Ectodermal cell (in vitro differentiated cells): ENCODE results near the gene CARD11. TPM values are rescaled to one million over a fixed set of nuclear protein-coding genes. Genes with fewer than 3 reads are reported as not detected.

Experiments
- H3K27ac ChIP-seq: 2 replicates; pipeline ENCODE4 v1.7.0; 2013; ENCODE audit warnings: mild to moderate bottlenecking, low read depth, low read length; ENCODE audit not compliant: insufficient read depth, poor library complexity, severe bottlenecking
- H3K27me3 ChIP-seq: 2 replicates; pipeline ENCODE4 v1.7.0; 2013; ENCODE audit warnings: mild to moderate bottlenecking, low read length; ENCODE audit not compliant: insufficient read depth, control insufficient read depth, poor library complexity, severe bottlenecking
- H3K36me3 ChIP-seq: one replicate; pipeline ENCODE4 v1.7.0; 2013; ENCODE audit warnings: low read length; ENCODE audit not compliant: control insufficient read depth, insufficient read depth
- H3K4me1 ChIP-seq: one replicate; pipeline ENCODE4 v1.7.0; 2013; ENCODE audit warnings: low read length; ENCODE audit not compliant: control insufficient read depth, insufficient read depth
- H3K4me3 ChIP-seq: 2 replicates; pipeline ENCODE4 v1.7.0; 2013; ENCODE audit warnings: low read depth, low read length, control low read depth; ENCODE audit not compliant: insufficient read depth
- H3K9me3 ChIP-seq: 2 replicates; pipeline ENCODE4 v1.7.0; 2013; ENCODE audit warnings: mild to moderate bottlenecking, low read length, moderate library complexity; ENCODE audit not compliant: control insufficient read depth
- WGBS, 2 experiments: methylation state at CpG; one replicate each; pipeline ENCODE4 v1.1.7; 2013; ENCODE audit warnings: missing lambda C conversion rate in 2 of 2; 5-methylcytosine and 5-hydroxymethylcytosine counted together
- polyA plus RNA-seq, 4 experiments: library from polyadenylated mRNA; stranded (reverse); fragments of 50-300 nt; gene quantifications; one replicate each; pipeline ENCODE4 v1.2.3, GENCODE V29; 2013

CARD11 gene
- polyA plus RNA-seq (2013, experiment 1 of 4), result 1.6 TPM
- polyA plus RNA-seq (2013, experiment 2 of 4), result 1.1 TPM
- polyA plus RNA-seq (2013, experiment 3 of 4), result 0.80 TPM
- polyA plus RNA-seq (2013, experiment 4 of 4), result 0.97 TPM

DNA sequence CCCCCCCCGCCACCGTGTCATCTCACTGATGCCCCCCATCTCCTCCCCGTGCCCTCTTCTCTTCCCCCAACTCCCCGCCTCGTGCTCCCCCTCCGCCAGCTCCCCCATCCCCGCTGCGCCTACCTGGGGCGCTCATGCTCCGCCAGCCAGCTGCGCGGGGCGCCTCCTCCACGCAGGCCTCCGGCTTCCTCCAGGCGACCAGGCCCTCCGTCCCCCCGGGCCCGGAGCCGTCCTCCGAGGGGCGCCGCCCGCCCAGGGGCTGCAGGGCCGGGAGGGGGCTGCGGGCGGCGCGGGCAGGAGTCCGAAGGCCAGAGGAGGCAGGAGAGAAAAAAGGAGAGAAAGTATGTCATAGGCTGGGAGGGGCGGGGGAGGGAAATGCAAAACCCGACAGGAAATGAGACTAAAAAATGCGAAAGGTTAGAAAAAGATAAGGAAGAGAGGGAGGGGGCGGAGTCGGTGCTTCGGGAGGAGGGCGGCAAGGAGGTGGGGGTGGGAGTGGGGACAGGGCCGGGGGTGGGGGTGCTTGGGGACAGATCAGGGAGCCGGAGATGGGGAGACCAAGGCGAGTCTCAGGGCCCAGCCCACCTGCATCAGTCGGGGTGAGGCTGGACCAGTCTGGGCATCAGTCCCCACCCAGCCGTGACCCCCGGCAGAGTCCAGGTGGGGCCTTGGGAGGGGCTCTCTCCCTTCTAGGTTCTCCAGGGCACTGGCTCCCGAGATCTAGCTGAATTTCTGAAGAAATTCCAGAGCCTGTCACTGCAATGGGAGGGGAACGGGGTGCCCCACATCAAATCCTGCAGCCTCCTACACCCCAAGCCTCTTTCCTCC is at the start of gene CARD11:
Gene CARD11, minus strand, starts transcription at position 324 of the 828 bp plus-strand sequence. CDS start 85,361 bp downstream, outside the sequence.
- Histone ChIP-seq H3K36me3 (no peaks in the 10 kb centered on the region), H3K4me1 (no peaks in the 10 kb centered on the region), H3K27me3 (peaks cover 7% of the 10 kb centered on the region), H3K27ac (no peak within 1 kb of the TSS), H3K4me3 (no peak within 1 kb of the TSS), H3K9me3 (no peaks in the 10 kb centered on the region)
- WGBS, 2 experiments, result 10 to 12% methylated on average over 40 to 43 of the region's 45 CpGs

DNA sequence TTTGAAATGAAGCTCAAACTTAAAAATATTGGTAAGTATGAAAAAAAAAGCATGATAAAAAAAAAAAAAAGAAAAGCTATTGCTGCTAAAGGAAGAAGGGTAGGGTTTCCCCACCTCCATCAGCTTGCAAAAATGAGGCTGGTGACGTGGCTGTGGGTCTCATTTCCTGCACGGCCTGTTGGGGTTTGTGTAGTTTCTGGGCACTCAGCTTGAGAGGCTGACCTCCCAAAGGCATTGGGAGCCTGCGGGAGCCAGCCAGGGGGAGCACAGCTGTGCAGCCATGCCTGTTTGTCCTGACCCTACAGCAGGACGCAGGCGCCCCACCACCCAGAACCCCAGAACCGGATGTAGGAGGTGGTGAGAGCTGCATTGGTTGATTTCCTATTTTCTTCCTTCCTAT is 48.8 kb upstream of the CARD11 start:
- no peaks in the 10 kb centered on the region for H3K4me1 ChIP-seq
- no peak overlapping the region for H3K27ac ChIP-seq
- no peaks in the 10 kb centered on the region for H3K36me3 ChIP-seq
- H3K27me3 ChIP-seq, result no peaks in the 10 kb centered on the region
- no peaks in the 10 kb centered on the region for H3K9me3 ChIP-seq
- WGBS, 2 experiments, result 93 to 94% methylated on average over 5 to 6 of the region's 6 CpGs
- H3K4me3 ChIP-seq, result no peak overlapping the region

DNA sequence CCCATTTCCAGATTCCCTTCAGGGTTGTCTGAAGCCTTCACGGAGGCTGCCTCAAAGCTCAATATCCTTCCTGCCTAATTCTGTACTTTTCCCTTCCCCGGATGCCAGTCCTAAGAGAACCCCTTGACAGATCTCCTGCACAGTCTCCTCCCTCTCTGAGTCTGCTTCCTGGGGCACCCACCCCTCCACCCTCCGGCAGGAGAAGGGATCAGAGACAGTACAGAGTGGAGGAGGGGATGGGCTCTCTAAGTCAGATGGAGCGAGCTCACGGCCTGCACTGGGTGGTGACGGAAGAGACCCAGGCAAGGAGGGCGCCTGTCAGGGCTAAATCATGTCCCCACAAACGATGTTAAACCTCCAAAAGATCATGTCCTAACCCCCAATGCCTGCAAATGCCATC is 48.0 kb upstream of the CARD11 start:
- no peaks in the 10 kb centered on the region for H3K27me3 ChIP-seq
- no peak overlapping the region for H3K27ac ChIP-seq
- no peaks in the 10 kb centered on the region for H3K9me3 ChIP-seq
- WGBS, 2 experiments, result 89 to 92% methylated on average over 8 of the region's 8 CpGs
- H3K36me3 ChIP-seq, result no peaks in the 10 kb centered on the region
- H3K4me1 ChIP-seq, result no peaks in the 10 kb centered on the region
- no peak overlapping the region for H3K4me3 ChIP-seq

DNA sequence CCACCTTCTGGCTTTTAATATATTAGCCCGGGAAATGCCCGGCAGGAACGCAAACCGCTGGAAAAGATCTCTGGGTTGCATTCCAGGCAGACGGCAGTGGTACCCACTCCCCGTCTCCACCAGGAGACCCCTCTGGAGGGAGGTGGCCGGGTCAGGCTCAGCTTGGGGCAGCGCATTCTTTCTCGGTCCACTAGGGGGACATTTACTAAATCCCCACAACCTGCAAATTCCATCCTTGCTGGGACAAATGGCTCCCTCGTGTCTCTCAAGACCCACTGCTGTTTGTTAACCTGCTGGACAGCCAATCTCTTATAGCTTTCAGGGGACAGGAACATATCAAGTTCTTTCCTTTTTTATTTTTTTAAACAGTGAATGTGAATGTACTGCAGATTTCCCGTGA is 45.8 kb upstream of the CARD11 start:
- no peaks in the 10 kb centered on the region for H3K36me3 ChIP-seq
- H3K4me1 ChIP-seq, result no peaks in the 10 kb centered on the region
- H3K4me3 ChIP-seq, result no peak overlapping the region
- H3K27ac ChIP-seq, result no peak overlapping the region
- no peaks in the 10 kb centered on the region for H3K9me3 ChIP-seq
- WGBS, 2 experiments, result 45 to 51% methylated on average over 11 of the region's 11 CpGs
- H3K27me3 ChIP-seq, result no peaks in the 10 kb centered on the region

DNA sequence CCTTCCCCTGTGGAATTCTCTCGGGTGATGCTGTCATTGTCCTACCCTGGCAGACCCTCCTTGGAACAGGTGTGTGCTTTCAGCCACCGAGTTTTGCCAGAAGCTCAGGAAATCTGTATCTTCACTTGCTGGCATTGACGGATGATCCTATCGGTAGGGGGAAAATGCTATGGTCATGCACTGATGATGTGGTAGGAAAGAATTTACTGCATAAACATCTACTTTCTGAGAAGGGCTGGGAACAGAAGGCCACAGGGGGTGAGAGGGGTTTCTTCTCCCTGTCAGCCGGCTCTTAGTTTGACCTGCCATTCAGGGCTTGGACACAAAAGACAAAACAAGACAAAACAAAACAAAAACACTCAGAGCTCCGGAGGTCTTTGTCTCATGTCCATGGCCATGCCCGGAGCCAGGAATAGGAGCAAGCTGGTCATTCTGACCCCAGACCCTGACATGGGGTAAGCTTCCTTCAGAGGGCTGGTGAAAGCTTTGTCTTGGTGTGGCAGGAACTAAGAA is 43.6 kb upstream of the CARD11 start:
- Histone ChIP-seq H3K36me3 (no peaks in the 10 kb centered on the region), H3K9me3 (no peaks in the 10 kb centered on the region), H3K4me3 (no peak overlapping the region), H3K27me3 (no peaks in the 10 kb centered on the region), H3K27ac (no peak overlapping the region), H3K4me1 (no peaks in the 10 kb centered on the region)
- 47 to 58% methylated on average over 7 of the region's 7 CpGs for WGBS, 2 experiments

DNA sequence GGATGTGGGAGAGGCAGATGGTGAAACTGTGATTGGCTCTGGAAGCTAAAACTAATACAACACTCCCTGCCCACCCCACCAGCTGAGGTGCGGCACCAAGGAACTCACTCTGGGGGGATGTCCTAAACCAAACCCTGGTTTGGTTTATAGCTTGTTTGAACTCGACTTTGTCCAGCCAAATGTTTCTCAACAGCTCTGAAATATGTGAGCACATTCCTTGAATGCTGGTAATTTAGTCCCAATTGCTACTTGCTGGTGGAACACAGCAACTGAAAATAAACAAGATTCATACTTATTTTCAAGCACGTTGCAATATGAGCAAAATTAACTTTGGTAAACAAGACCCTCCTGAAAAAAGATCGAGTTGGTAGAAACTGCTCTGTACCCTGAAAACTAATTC is 39.7 kb upstream of the CARD11 start:
- H3K27ac ChIP-seq, result no peak overlapping the region
- no peaks in the 10 kb centered on the region for H3K36me3 ChIP-seq
- no peaks in the 10 kb centered on the region for H3K9me3 ChIP-seq
- H3K4me3 ChIP-seq, result no peak overlapping the region
- no peaks in the 10 kb centered on the region for H3K4me1 ChIP-seq
- H3K27me3 ChIP-seq, result no peaks in the 10 kb centered on the region
- WGBS, 2 experiments, result 95 to 96% methylated on average over 4 of the region's 4 CpGs

DNA sequence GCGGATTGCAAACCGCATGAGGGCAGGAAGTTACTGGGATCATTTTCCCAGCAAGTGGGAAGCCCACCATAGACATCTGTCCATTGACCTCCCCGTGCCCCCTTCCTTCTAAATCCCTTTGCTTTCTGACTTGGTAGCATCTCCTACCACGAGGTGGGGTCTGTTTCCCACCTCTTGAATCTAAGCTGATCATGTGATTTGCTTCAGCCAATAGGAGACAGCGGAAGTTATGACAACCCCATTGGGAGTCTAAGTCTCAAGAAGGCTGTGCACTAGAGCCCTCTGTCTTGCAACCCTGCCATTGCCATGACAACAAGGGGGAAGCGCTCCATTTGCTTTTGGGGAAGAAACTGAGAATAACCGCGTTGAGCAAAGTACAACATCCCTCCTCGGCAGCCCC is 39.2 kb upstream of the CARD11 start:
- 90 to 96% methylated on average over 9 of the region's 9 CpGs for WGBS, 2 experiments
- no peaks in the 10 kb centered on the region for H3K27me3 ChIP-seq
- H3K27ac ChIP-seq, result no peak overlapping the region
- no peak overlapping the region for H3K4me3 ChIP-seq
- no peaks in the 10 kb centered on the region for H3K9me3 ChIP-seq
- H3K4me1 ChIP-seq, result no peaks in the 10 kb centered on the region
- H3K36me3 ChIP-seq, result no peaks in the 10 kb centered on the region

DNA sequence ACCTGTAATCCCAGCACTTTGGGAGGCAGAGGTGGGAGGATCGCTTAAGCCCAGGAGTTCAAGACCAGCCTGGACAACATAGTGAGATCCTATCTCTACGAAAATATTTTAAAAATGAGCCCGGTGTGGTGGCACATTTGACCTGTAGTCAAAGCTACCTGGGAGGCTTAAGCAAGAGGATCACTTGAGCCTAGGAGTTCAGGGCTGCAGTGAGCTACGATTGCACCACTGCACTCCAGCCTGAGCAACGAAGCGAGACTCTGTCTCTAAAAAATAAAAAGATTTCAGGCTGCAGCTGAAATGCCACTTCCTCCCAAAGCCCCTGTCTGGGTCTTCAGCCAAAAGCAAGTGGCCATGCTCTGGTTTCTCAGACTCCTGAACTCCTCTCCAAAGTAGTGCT is 38.7 kb upstream of the CARD11 start:
- Histone ChIP-seq H3K27me3 (no peaks in the 10 kb centered on the region), H3K4me1 (no peaks in the 10 kb centered on the region), H3K36me3 (no peaks in the 10 kb centered on the region), H3K9me3 (no peaks in the 10 kb centered on the region), H3K4me3 (no peak overlapping the region), H3K27ac (no peak overlapping the region)
- 91 to 96% methylated on average over 6 of the region's 6 CpGs for WGBS, 2 experiments

DNA sequence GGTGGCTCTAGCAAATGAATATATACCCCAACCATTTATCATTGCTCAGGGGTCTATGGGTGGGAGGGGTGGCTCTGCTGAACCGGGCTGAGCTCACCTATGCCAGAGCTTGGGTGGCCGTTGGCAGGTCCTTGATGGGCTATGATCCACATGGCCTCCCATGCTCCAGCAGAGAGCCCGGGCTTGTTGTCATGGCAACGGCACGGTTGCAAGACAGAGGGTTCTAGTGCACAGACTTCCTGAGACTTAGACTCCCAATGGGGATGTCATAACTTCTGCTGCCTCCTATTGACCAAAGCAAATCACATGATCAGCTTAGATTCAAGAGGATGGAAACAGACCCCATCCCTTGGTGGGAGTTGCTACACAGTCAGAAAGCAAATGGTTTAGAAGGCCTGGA is 36.4 kb upstream of the CARD11 start:
- no peaks in the 10 kb centered on the region for H3K4me1 ChIP-seq
- H3K27me3 ChIP-seq, result no peaks in the 10 kb centered on the region
- no peaks in the 10 kb centered on the region for H3K36me3 ChIP-seq
- H3K9me3 ChIP-seq, result no peaks in the 10 kb centered on the region
- no peak overlapping the region for H3K4me3 ChIP-seq
- no peak overlapping the region for H3K27ac ChIP-seq
- WGBS, 2 experiments, result 81 to 83% methylated on average over 5 of the region's 5 CpGs

DNA sequence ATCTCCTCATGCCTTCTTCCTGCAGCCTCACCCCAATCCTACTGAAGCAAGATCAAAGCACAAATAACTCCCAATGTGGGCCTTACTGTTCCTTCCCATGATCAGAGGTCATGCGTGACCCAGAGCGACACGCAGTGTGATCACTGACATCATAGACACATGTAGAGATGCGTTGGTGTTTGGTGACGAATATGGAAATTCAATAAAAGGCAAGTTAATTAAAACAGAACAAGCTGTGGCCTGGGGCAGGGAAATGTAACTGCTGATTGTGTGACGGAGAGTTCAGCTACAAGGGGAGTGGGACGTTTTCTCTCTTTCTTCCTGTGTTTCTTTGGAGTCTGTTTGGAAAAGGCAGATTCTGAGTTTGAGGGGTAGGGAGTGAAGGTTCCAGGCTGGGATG is 34.8 kb upstream of the CARD11 start:
- no peaks in the 10 kb centered on the region for H3K4me1 ChIP-seq
- H3K27ac ChIP-seq, result no peak overlapping the region
- no peaks in the 10 kb centered on the region for H3K9me3 ChIP-seq
- H3K4me3 ChIP-seq, result no peak overlapping the region
- H3K27me3 ChIP-seq, result no peaks in the 10 kb centered on the region
- 93% methylated on average over 7 of the region's 7 CpGs for WGBS, 2 experiments
- H3K36me3 ChIP-seq, result no peaks in the 10 kb centered on the region
